Mammary epithelial cell (primary cell): ENCODE results near the gene SLFN11.

Experiments
- CTCF ChIP-seq, 2 donors: IDR thresholded peaks in 1 of 2; conservative IDR thresholded peaks in 1 of 2; 2 replicates each; pipeline ENCODE4 v1.5.1; 2011 to 2012; ENCODE audit warnings: inconsistent platforms in 2 of 2, low read length in 2 of 2, mild to moderate bottlenecking in 2 of 2, control low read depth in 1 of 2, low read depth in 1 of 2; ENCODE audit not compliant: insufficient read depth in 1 of 2; ENCODE audit errors: extremely low read depth in 1 of 2
- EZH2 ChIP-seq: IDR thresholded peaks from 2 replicates; pipeline ENCODE4 v1.6.1; 2012; ENCODE audit warnings: low read length, inconsistent platforms, borderline replicate concordance

- TF ChIP-seq EZH2 (no peak), CTCF (conservative IDR thresholded peaks at IDR 0.05 in 1 of 2, IDR thresholded peaks at IDR 0.05 in 1 of 2; ENCODE audit: extremely low read depth in 1 of 2, insufficient read depth in 1 of 2, low read depth in 1 of 2, low read length in 2 of 2) (no peak)
Measured at GRCh38 chr17:35390156-35390555, 16.7 kb upstream of the SLFN11 start.
